ENCODE results near the gene WDR5. TPM values are rescaled to one million over a fixed set of nuclear protein-coding genes. Genes with fewer than 3 reads are reported as not detected.

Gene WDR5
- total and polyA plus RNA-seq, 3 donors from 2014 or later = 52.4 to 91.4 (median 54.9) TPM

DNA sequence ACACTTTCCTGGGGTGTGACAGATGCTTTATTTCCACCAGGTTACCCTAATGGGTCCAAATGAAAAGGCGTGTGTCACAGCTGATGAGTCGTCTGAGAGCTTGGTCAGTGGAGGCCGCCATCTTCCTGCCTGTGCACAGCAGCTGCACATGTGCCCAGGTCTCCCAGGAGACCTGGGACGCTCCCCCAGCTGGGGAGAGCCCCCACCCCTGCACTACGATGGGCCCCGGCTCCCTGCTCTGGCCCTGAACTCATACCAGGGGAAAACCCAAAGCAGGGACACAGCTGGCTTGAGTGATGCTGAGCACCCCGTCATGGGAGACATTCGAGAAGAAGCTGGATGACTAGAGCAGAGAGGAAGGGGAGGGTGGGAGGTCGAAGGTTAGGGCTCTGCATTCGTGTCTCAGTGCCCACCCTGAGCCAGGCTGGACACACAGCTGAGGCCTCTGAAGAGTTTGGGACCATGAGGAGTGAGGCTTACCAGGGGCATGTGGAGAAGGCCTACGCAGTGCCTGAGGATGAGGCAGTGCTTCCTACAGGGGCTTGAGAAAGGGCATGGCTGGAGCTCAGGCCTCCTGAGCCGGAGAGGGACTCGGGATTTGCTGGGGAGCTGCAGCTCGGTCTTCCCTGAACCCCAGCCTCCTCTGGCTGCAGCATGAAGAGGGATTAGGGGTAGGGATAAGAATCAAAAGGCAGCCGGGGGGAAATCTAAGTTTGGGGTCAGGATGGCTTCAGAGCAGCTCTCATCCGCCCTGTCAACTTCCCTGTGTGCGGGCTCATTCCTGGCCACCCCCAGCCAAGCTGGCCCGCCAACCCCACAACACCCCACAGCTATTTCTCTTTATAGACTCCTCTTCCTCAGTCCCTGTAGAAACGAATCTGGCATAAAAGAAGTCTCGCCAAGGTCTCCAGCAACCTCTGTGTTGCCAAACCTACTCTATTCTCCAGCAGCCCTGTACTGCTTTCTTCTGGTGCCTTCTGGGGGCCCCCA is 70.7 kb downstream of the WDR5 start:
- peaks cover 4% of the 10 kb centered on the region for H3K4me1 ChIP-seq
- TF ChIP-seq CTCF (IDR thresholded peaks at IDR 0.05) (no peak), POLR2A (IDR thresholded peaks at IDR 0.05) (no peak)
- H3K4me3 ChIP-seq = no peak overlapping the region
- intact Hi-C loops (cut with DNase I; ENCODE audit: low total_unique reads) = no loop called here
- 88 to 94% methylated on average over 17 to 20 of the region's 20 CpGs for WGBS, 2 donors
- H3K27ac ChIP-seq = no peak overlapping the region
- no peaks in the 10 kb centered on the region for H3K27me3 ChIP-seq
- no peaks in the 10 kb centered on the region for H3K36me3 ChIP-seq (ENCODE audit: low read depth, missing control alignments)
- DNase-seq = no peak
- no peaks in the 10 kb centered on the region for H3K9me3 ChIP-seq

DNA sequence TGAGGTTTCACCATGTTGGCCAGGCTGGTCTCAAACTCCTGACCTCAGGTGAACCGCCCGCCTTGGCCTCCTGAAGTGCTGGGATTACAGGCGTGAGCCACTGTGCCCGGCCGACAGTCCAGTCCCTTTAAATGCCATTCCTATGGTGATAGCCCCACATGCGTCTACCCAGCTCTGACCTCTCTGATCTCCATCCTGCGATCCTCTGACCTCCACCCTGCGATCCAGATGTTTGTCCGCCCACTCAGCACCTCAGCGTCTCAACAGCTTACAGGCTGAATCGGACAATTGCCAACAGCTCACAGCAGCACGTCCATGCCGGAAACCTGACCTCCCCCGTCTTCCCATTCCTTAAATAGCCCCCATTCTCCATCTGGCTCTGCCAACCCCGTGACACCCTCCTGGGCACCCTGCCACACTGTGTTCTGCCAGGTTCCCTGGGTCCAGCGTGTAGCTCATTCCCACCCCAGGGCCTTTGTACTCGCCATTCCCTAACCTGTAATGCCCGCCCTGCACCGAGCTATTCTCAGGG is 72.5 kb downstream of the WDR5 start:
- Histone ChIP-seq H3K9me3 (no peaks in the 10 kb centered on the region), H3K4me1 (peaks cover 4% of the 10 kb centered on the region), H3K4me3 (no peak overlapping the region), H3K27me3 (no peaks in the 10 kb centered on the region), H3K36me3 (ENCODE audit: low read depth, missing control alignments) (no peaks in the 10 kb centered on the region), H3K27ac (no peak overlapping the region)
- WGBS, 2 donors = 71 to 79% methylated on average over 19 of the region's 19 CpGs
- DNase-seq = no peak
- TF ChIP-seq POLR2A (IDR thresholded peaks at IDR 0.05) = no peak
- no peak for TF ChIP-seq CTCF (IDR thresholded peaks at IDR 0.05)
- intact Hi-C loops (cut with DNase I; ENCODE audit: low total_unique reads) = no loop called here

- TF ChIP-seq POLR2A (IDR thresholded peaks at IDR 0.05) (no peak), CTCF (IDR thresholded peaks at IDR 0.05) (no peak)
- H3K27ac ChIP-seq = no peak overlapping the region
- peaks cover 11% of the 10 kb centered on the region for H3K4me1 ChIP-seq
- 93 to 94% methylated on average over 17 to 20 of the region's 20 CpGs for WGBS, 2 donors
- no peaks in the 10 kb centered on the region for H3K9me3 ChIP-seq
- no peak overlapping the region for H3K4me3 ChIP-seq
- H3K27me3 ChIP-seq = no peaks in the 10 kb centered on the region
- H3K36me3 ChIP-seq (ENCODE audit: low read depth, missing control alignments) = no peaks in the 10 kb centered on the region
- DNase-seq = no peak
- intact Hi-C loops (cut with DNase I; ENCODE audit: low total_unique reads) = no loop called here
Measured at GRCh38 chr9:134208981-134209725, 73.3 kb downstream of the WDR5 start.

Small RNA genes within 50 kb of the gene (small RNA-seq; reads per million reads assigned to genes)
- 0.38 to 2.3 reads per million in 2 donors for gene RNU6ATAC

Other genes starting within 250 kb of the WDR5 start
- 10 to 100 TPM; 12.2 to 14.1 TPM for gene VAV2, start 143.8 kb upstream of the WDR5 start, total RNA-seq
- 11.0 TPM for gene VAV2, start 143.8 kb upstream of the WDR5 start, polyA plus RNA-seq (ENCODE audit: insufficient read depth, low read depth, low replicate concordance)
- 10 to 100 TPM; 18.9 to 19.0 TPM for gene BRD3OS, start 110.6 kb upstream of the WDR5 start, total RNA-seq
- 29.5 TPM for gene BRD3OS, start 110.6 kb upstream of the WDR5 start, polyA plus RNA-seq (ENCODE audit: insufficient read depth, low read depth, low replicate concordance)
- 10 to 100 TPM; 44.3 to 64.5 TPM for gene BRD3, start 68.1 kb upstream of the WDR5 start, total RNA-seq
- gene BRD3, start 68.1 kb upstream of the WDR5 start, polyA plus RNA-seq (ENCODE audit: insufficient read depth, low read depth, low replicate concordance) = 30.2 TPM
- gene RNU6ATAC, start 28.5 kb downstream of the WDR5 start, total RNA-seq = not detected
- not detected for gene RNU6ATAC, start 28.5 kb downstream of the WDR5 start, polyA plus RNA-seq (ENCODE audit: insufficient read depth, low read depth, low replicate concordance)
- 10 to 100 TPM; 47.3 to 61.0 TPM for gene RXRA, start 190.4 kb downstream of the WDR5 start, total RNA-seq
- 31.3 TPM for gene RXRA, start 190.4 kb downstream of the WDR5 start, polyA plus RNA-seq (ENCODE audit: insufficient read depth, low read depth, low replicate concordance)

All from testis (tissue), 3 donors.